Uterus (tissue), 2 donors: ENCODE data around the gene BNC2.

ENCODE experiments used
- POLR2A ChIP-seq, 2 donors: fragments of 450-650 bp; IDR thresholded peaks; one replicate each; pipeline ENCODE4 v1.6.1; 2016; ENCODE audit warnings: antibody characterized with exemption in 2 of 2, mild to moderate bottlenecking in 1 of 2, moderate library complexity in 1 of 2
- TF ChIP-seq, protein P1 (sequence below), 4 experiments: fragments of 200-600 bp in 2 of 4; fragments of 450-650 bp in 2 of 4; sonication (generic) in 2 of 4; IDR thresholded peaks; one replicate each; pipeline ENCODE4 v1.5.1; 2016 to 2019; ENCODE audit warnings: antibody characterized with exemption in 4 of 4, mild to moderate bottlenecking in 2 of 4, moderate library complexity in 1 of 4

DNA sequence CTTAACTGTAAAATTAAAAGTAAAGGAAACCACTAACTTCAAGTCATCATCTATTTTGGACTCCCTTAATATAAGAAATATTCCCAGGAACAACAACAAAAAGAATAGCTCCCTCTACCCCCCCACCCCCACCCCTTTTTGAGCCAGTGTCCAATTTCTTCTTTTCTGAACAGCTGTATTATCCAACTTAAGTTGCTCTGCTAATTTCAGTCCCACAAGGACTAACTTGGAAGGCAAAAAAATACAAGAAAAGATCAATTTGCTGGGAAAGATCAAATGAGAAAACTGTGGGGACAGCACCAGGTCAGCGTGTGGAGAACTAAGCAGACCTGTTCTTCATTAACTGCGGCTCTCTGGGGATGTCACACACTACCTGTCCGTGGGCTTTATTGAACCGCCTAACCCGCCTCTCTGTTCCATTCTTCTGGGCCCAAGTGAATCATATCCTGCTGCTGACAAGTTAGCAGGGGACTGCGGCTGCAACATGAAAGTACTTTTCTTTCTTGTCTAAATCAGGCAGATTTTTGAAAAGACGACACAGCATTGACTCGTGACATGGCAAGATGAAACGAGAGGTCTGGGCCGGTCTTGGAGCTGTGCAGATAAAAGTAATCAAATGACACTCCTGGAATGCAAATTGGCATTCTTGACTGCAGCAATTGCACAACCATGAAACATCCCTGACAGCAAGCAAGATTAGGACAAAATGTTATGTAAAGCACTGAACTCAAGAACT is 2.7 kb downstream of the BNC2 start:
- TF ChIP-seq, protein P1, sequence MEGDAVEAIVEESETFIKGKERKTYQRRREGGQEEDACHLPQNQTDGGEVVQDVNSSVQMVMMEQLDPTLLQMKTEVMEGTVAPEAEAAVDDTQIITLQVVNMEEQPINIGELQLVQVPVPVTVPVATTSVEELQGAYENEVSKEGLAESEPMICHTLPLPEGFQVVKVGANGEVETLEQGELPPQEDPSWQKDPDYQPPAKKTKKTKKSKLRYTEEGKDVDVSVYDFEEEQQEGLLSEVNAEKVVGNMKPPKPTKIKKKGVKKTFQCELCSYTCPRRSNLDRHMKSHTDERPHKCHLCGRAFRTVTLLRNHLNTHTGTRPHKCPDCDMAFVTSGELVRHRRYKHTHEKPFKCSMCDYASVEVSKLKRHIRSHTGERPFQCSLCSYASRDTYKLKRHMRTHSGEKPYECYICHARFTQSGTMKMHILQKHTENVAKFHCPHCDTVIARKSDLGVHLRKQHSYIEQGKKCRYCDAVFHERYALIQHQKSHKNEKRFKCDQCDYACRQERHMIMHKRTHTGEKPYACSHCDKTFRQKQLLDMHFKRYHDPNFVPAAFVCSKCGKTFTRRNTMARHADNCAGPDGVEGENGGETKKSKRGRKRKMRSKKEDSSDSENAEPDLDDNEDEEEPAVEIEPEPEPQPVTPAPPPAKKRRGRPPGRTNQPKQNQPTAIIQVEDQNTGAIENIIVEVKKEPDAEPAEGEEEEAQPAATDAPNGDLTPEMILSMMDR (IDR thresholded peaks at IDR 0.05), result no peak
- TF ChIP-seq POLR2A (IDR thresholded peaks at IDR 0.05), result no peak
